GM23248 (cell line): ENCODE results near the gene DLG1. TPM values are rescaled to one million over a fixed set of nuclear protein-coding genes. Genes with fewer than 3 reads are reported as not detected.
"Not testable (repeated sequence)": the region's sequence is repeated elsewhere in the genome, so short reads cannot be mapped to it uniquely, and the experiment has no call there.

ENCODE experiments used
- DNase-seq: peaks from one replicate; pipeline ENCODE4 v3.0.0-alpha.2; 2015
- H2AFZ ChIP-seq: fragments of 200-600 bp; sonication (generic); 2 replicates; pipeline ENCODE4 v1.6.1; 2016; ENCODE audit warnings: antibody characterized with exemption
- H3F3A ChIP-seq: fragments of 200-600 bp; sonication (generic); 2 replicates; pipeline ENCODE4 v1.6.1; 2016; ENCODE audit warnings: mild to moderate bottlenecking, antibody characterized with exemption, mixed run types; ENCODE audit not compliant: insufficient read depth
- H3K27ac ChIP-seq: fragments of 200-600 bp; sonication (generic); 2 replicates; pipeline ENCODE4 v1.5.1; 2016; ENCODE audit warnings: mild to moderate bottlenecking
- H3K27me3 ChIP-seq: fragments of 200-600 bp; sonication (generic); replicated peaks from 2 replicates; pipeline ENCODE4 v1.6.1; 2016; ENCODE audit warnings: mild to moderate bottlenecking; ENCODE audit not compliant: insufficient read depth
- H3K36me3 ChIP-seq: fragments of 200-600 bp; sonication (generic); 2 replicates; pipeline ENCODE4 v1.6.1; 2016; ENCODE audit warnings: low read depth, mild to moderate bottlenecking
- H3K4me1 ChIP-seq: fragments of 200-600 bp; sonication (generic); 2 replicates; pipeline ENCODE4 v1.6.1; 2016; ENCODE audit warnings: mild to moderate bottlenecking; ENCODE audit not compliant: insufficient read depth
- H3K4me2 ChIP-seq: fragments of 200-600 bp; sonication (generic); one replicate; pipeline ENCODE4 v1.6.1; 2016; ENCODE audit warnings: mild to moderate bottlenecking; ENCODE audit not compliant: unreplicated experiment
- H3K4me3 ChIP-seq: fragments of 200-600 bp; sonication (generic); 2 replicates; pipeline ENCODE4 v1.5.1; 2016; ENCODE audit warnings: mild to moderate bottlenecking
- H3K79me2 ChIP-seq: fragments of 200-600 bp; sonication (generic); 2 replicates; pipeline ENCODE4 v1.6.1; 2016; ENCODE audit warnings: mild to moderate bottlenecking; ENCODE audit not compliant: insufficient read depth
- H3K9ac ChIP-seq: fragments of 200-600 bp; sonication (generic); 2 replicates; pipeline ENCODE4 v1.6.1; 2016; ENCODE audit warnings: mild to moderate bottlenecking
- H3K9me2 ChIP-seq: fragments of 200-600 bp; sonication (generic); 2 replicates; pipeline ENCODE4 v1.6.1; 2016; ENCODE audit warnings: mixed run types, mild to moderate bottlenecking, moderate library complexity; ENCODE audit not compliant: insufficient read depth
- H3K9me3 ChIP-seq: fragments of 200-600 bp; sonication (generic); one replicate; pipeline ENCODE4 v1.6.1; 2017; ENCODE audit warnings: low read depth
- H4K20me1 ChIP-seq: fragments of 200-600 bp; sonication (generic); 2 replicates; pipeline ENCODE4 v1.6.0; 2016; ENCODE audit not compliant: insufficient read depth
- EZH2 ChIP-seq: fragments of 200-600 bp; sonication (generic); IDR thresholded peaks from 2 replicates; pipeline ENCODE4 v1.6.1; 2018; ENCODE audit warnings: antibody characterized with exemption, mild to moderate bottlenecking; ENCODE audit not compliant: insufficient read depth, poor library complexity, severe bottlenecking
- EZH2phosphoT487 ChIP-seq: fragments of 200-600 bp; sonication (generic); IDR thresholded peaks from 2 replicates; pipeline ENCODE4 v1.6.1; 2018; ENCODE audit warnings: antibody characterized with exemption, moderate library complexity, mild to moderate bottlenecking, low read depth; ENCODE audit not compliant: insufficient read depth
- WGBS, 2 experiments: methylation state at CpG; one replicate each; pipeline ENCODE4 v1.1.6; 2015 to 2017; ENCODE audit warnings: low lambda C conversion rate in 2 of 2, low coverage in 1 of 2; ENCODE audit errors: missing lambda C conversion rate in 2 of 2; 5-methylcytosine and 5-hydroxymethylcytosine counted together
- in situ Hi-C: fragments of 300-500 bp; cut with MboI; formaldehyde crosslinking; loops from 2 replicates; pipeline ENCODE4 v1.15.0; 2020
- polyA plus RNA-seq: library from polyadenylated mRNA; unstranded; fragments of >200 nt; fragmentation: Nextera tagmentation; extraction: Ambion mirVana; gene quantifications from 2 replicates; pipeline ENCODE4 v1.2.1, GENCODE V29; 2016
- total RNA-seq: library from RNA; depleted of rRNA; stranded (reverse); fragments of >200 nt; shearing (Covaris generic); gene quantifications from 2 replicates; pipeline ENCODE4 v1.2.3, GENCODE V29; 2014

Gene DLG1
- total and polyA plus RNA-seq, 2 experiments from 2014 or later: 23.2 to 45.9 TPM

DNA sequence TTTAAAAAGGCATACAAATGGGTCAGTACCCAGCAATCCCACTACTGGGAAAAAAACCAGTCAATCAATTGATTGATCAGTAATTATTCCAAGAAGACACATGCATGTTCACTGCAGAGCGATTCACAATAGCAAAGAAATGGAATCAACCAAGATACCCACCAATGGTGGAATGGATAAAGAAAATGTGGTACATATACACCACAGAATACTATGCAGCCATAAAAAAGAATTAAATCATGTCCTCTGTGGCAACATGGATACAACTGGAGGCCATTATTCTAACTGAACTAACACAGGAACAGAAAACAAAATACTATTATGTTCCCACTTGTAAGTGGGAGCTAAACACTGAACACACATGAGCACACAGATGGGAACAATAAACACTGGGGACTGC is 103.1 kb downstream of the DLG1 start:
- Histone ChIP-seq H3K27me3 (no peaks in the 10 kb centered on the region), H3K9me2 (no peaks in the 10 kb centered on the region), H3K27ac (no peak overlapping the region), H3K79me2 (peaks cover 99% of the 10 kb centered on the region), H3K36me3 (no peaks in the 10 kb centered on the region; the same call in 1 of the 2 replicates), H3K4me3 (no peak overlapping the region), H3K4me1 (no peaks in the 10 kb centered on the region), H4K20me1 (no peaks in the 10 kb centered on the region; the same call in 1 of the 2 replicates), H3K9ac (no peak overlapping the region), H3F3A (no peaks in the 10 kb centered on the region), H3K9me3 (no peaks in the 10 kb centered on the region), H2AFZ (no peak overlapping the region), H3K4me2 (no peak overlapping the region)
- 96 to 100% methylated on average over 1 of the region's 1 CpG for WGBS, 2 experiments
- TF ChIP-seq EZH2phosphoT487: no peak
- TF ChIP-seq EZH2: no peak
- in situ Hi-C loops: loop anchor here (25.0 kb wide), 1 partner anchor 208 kb away; no protein-coding TSS in a partner anchor
- no peak for DNase-seq

DNA sequence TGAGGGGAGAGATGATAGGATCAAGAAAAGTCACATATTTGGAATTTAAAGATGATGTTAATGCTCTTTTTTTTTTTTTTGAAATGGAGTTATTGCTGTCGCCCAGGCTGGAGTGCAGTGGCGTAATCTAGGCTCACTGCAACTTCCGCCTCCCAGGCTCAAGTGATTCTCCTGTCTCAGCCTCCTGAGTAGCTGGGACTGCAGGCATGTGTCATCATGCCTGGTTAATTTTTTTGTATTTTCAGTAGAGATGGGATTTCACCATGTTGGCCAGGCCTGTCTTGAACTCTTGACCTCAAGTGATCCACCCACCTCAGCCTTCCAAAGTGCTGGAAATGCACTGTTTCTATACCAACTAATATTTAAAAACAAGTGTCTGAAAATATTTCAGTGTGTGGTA is 104.7 kb downstream of the DLG1 start:
- H3K9ac ChIP-seq, H3K4me3 ChIP-seq, H3K4me1 ChIP-seq, H3K27ac ChIP-seq, DNase-seq, H4K20me1 ChIP-seq, H3K4me2 ChIP-seq, H3K36me3 ChIP-seq, H2AFZ ChIP-seq, H3F3A ChIP-seq, H3K27me3 ChIP-seq, H3K9me3 ChIP-seq, H3K9me2 ChIP-seq: not testable (repeated sequence)
- peaks cover 99% of the 10 kb centered on the region for H3K79me2 ChIP-seq
- WGBS, 2 experiments: 95 to 97% methylated on average over 3 of the region's 3 CpGs
- in situ Hi-C loops: loop anchor here (25.0 kb wide), 1 partner anchor 206 kb away; no protein-coding TSS in a partner anchor

DNA sequence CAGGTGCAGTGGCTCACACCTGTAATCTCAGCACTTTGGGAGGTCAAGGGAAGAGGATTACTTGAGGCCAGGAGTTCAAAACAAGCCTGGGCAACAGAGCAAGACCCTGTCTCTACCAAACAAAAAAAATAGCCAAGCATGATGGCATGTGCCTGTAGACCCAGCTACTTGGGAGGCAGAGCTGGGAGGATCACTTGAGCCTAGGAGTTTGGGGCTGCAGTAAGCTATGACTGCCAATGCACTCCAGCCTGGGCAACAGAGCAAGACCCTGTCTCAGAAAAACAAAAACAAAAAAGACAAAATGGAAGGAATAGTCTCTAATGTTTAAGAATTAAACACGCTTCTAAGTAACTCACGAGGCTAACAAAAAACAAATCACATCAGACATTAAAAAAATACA is 106.5 kb downstream of the DLG1 start:
- H2AFZ ChIP-seq: no peak overlapping the region
- in situ Hi-C loops: loop anchor here (25.0 kb wide), 1 partner anchor 205 kb away; no protein-coding TSS in a partner anchor

DNA sequence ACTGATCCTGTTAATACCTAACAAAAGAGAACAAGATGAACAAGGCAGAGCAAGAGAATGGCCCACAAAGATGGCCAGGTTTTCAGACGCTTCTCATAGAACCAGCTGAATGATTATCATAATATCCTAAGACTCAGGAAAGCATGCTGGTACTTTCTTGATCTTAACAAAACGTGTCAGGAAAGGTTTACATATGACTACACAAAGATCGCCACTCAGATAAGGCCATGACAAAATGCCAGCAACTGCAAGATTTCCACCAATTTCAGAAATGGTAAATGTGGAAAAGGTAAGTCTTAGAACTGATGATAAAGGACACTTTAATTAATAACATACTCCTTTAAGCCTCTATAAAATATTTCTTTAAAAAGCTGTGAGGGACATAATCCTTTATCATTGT is 108.8 kb downstream of the DLG1 start:
- H3K27ac ChIP-seq: no peak overlapping the region
- no peaks in the 10 kb centered on the region for H3K9me2 ChIP-seq
- peaks cover 94% of the 10 kb centered on the region for H3K79me2 ChIP-seq
- TF ChIP-seq EZH2phosphoT487: no peak
- no peak for TF ChIP-seq EZH2
- no peaks in the 10 kb centered on the region; the same call in 1 of the 2 replicates for H3K36me3 ChIP-seq
- no peak for DNase-seq
- no peaks in the 10 kb centered on the region for H3K9me3 ChIP-seq
- H3K4me3 ChIP-seq: no peak overlapping the region
- no peak overlapping the region for H2AFZ ChIP-seq
- H3K4me2 ChIP-seq: no peak overlapping the region
- H3F3A ChIP-seq: no peaks in the 10 kb centered on the region
- H3K4me1 ChIP-seq: peaks cover 6% of the 10 kb centered on the region; the same call in 1 of the 2 replicates
- 64 to 71% methylated on average over 3 of the region's 3 CpGs for WGBS, 2 experiments
- no peak overlapping the region for H3K9ac ChIP-seq
- peaks cover 9% of the 10 kb centered on the region; the same call in 1 of the 2 replicates for H4K20me1 ChIP-seq
- H3K27me3 ChIP-seq: no peaks in the 10 kb centered on the region
- in situ Hi-C loops: loop anchor here (25.0 kb wide), 1 partner anchor 202 kb away; no protein-coding TSS in a partner anchor

More for the DNA sequence above, 106.5 kb downstream of the DLG1 start:
- Histone ChIP-seq H3K9me3 (no peaks in the 10 kb centered on the region), H3K36me3 (no peaks in the 10 kb centered on the region; the same call in 1 of the 2 replicates), H3K4me3 (no peak overlapping the region), H3K27me3 (no peaks in the 10 kb centered on the region), H4K20me1 (0 out of 2 replicates have a peak, but pooled peaks cover 5% of the 10 kb centered on the region), H3K9me2 (no peaks in the 10 kb centered on the region), H3K79me2 (peaks cover 97% of the 10 kb centered on the region), H3K9ac (no peak overlapping the region), H3K27ac (no peak overlapping the region), H3F3A (no peaks in the 10 kb centered on the region), H3K4me2 (no peak overlapping the region), H3K4me1 (peaks cover 6% of the 10 kb centered on the region; the same call in 1 of the 2 replicates)
- WGBS, 2 experiments: 98 to 100% methylated on average over 2 of the region's 2 CpGs
- no peak for DNase-seq
- TF ChIP-seq EZH2phosphoT487 (no peak), EZH2 (no peak)
